Stomach (tissue), 4 donors: ENCODE results near the gene LPAR1.

ENCODE experiments used
- EP300 ChIP-seq: sonication (generic); formaldehyde crosslinking; IDR thresholded peaks from one replicate; pipeline ENCODE4 v1.6.1; 2017; ENCODE audit warnings: antibody characterized with exemption
- POLR2AphosphoS5 ChIP-seq, 3 donors: sonication (generic); formaldehyde crosslinking; IDR thresholded peaks; one replicate each; pipeline ENCODE4 v1.6.1; 2016; ENCODE audit warnings: antibody characterized with exemption in 3 of 3
- TF ChIP-seq, protein P1 (sequence below), 7 experiments: fragments of 450-650 bp in 4 of 7; fragments of 200-600 bp in 3 of 7; sonication (generic) in 3 of 7; IDR thresholded peaks; one replicate each; pipeline ENCODE4 v1.5.1; 2016 to 2019; ENCODE audit warnings: antibody characterized with exemption in 7 of 7, control low read depth in 2 of 7, mild to moderate bottlenecking in 1 of 7

DNA sequence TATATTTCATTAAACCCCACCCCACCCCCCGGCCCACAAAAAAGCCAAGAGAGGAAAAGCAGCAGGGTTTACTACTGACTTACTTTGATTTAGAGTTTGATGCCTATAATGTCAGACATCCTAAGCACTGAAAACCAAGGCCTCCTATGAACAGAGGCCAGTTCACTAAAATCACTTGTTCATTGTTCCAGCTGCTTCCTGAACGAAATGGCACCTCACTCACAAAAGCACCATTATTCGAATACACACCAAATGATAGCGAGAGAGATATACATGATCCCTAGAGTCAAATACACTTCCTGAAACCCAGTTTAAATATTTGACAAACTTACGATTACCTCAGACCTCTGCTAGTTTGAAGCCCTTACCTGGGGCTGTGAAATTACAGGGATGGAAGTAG lies 66.6 kb downstream of the LPAR1 start:
- TF ChIP-seq, protein P1, sequence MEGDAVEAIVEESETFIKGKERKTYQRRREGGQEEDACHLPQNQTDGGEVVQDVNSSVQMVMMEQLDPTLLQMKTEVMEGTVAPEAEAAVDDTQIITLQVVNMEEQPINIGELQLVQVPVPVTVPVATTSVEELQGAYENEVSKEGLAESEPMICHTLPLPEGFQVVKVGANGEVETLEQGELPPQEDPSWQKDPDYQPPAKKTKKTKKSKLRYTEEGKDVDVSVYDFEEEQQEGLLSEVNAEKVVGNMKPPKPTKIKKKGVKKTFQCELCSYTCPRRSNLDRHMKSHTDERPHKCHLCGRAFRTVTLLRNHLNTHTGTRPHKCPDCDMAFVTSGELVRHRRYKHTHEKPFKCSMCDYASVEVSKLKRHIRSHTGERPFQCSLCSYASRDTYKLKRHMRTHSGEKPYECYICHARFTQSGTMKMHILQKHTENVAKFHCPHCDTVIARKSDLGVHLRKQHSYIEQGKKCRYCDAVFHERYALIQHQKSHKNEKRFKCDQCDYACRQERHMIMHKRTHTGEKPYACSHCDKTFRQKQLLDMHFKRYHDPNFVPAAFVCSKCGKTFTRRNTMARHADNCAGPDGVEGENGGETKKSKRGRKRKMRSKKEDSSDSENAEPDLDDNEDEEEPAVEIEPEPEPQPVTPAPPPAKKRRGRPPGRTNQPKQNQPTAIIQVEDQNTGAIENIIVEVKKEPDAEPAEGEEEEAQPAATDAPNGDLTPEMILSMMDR (IDR thresholded peaks at IDR 0.05): no peak
- TF ChIP-seq POLR2AphosphoS5 (IDR thresholded peaks at IDR 0.05) (peak in 1 of 3 donors; percentile 15), EP300 (no peak)
